MV-4-11 (cell line): Measurements from ENCODE around the gene MAML3.

Source experiments
- DNase-seq: peaks from one replicate; lab custom pipeline; 2025; lab: John Stamatoyannopoulos, UW

The MAML3 gene

DNA sequence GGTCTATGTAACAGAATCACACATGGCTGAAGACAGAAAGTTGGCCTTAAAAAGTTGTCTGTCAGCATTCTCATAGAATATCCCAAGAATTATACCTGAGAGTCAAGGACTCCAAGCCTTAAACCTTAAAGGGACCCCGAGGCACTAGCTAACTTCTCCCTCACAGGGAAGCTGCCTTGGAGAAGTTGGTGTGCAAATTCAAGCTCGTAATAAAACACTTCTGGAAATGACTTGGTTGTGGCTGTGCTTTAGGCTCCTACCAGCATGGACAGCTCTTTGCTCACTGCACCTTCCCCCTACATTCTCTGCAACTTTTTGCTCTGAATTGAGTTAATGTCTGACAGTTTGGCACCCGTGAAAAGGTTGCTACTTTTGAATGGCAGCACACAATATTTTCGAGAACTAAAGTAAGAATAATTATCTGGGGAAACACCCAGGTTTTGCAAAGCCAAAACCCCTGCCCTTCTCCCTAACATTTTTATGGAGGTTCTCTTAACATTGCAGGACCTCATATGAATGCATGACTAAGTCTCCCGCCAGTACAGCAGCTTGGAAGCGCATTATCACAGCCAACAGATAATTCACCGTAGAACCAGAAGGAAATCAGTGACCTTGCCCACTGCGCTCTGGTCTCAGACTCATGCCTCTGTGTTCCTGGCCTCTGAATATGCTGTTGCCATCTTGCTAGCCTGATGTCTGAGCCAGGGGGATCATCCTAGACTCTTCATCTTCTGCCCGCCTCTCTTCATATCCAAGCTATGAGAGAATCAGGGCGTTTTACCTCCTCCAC lies 397.4 kb downstream of the MAML3 start:
- no peak for DNase-seq

DNA sequence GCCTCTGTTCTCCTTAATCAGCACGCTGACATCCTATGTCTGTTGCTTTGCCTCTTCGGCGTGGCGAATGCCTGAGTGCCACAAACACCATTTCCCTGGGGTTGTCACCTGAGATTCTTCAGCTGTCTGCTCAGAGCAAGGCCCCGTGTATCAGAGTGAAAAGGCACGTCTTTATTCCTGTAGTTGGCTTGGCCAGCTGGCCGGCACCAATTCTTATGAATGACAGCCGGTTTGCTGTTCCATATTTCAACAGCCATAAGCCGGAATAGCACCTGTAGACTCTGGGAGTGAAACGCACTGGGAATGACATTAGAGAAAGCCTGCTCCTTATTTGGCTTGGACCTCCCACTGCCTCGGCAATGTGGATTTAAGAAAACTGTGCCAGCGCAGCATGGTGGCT lies 399.0 kb downstream of the MAML3 start:
- DNase-seq, result no peak

DNA sequence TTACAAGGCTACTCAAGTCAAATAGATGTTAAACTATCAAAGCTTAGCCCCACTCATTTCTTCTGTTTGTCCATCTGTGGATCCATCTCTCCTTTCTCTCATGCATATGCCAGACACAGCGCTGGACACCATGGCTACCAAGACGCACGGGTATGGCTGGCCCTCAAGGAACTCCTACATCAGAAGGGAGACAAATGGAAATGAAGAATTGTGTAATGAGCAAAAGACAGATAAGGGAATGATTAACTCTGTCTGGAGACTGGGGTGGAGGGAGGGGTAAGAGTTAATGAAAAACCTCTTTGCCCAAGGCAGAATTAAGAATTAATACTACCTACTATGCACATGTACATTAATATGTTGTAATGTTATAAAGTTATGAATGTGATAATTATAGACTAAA lies 400.3 kb downstream of the MAML3 start:
- DNase-seq, result no peak

DNA sequence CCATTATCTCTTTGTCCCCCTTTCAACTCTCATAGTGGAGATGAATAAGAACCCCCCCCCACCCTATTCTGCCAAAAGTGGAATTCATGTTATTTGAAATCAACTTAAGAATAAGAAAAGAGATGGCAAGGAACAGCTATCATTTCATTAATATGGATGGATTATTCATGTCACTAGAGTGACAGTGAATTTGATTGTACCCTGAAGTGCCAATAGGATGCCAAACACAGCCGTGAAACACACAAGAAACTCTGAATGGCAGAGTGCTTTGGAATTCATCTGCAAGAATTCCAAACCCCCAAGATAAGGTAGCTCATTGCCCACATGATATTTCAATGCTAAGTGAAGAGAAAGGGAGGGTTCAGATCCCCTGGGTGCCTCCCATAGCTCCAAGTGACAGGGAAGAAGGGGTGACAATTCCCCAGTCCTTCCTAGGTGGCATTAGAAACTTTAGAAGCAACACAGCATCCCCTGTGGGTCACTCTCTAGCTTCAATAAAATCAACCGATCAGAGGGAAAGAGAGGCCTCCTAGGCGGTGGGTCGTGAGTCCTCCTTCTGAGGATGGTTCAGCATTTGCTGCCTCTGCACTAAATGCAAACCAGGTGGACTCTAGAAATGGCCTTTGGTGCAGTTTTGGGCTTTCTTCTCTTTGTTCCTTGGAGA lies 404.0 kb downstream of the MAML3 start:
- DNase-seq, result no peak

DNA sequence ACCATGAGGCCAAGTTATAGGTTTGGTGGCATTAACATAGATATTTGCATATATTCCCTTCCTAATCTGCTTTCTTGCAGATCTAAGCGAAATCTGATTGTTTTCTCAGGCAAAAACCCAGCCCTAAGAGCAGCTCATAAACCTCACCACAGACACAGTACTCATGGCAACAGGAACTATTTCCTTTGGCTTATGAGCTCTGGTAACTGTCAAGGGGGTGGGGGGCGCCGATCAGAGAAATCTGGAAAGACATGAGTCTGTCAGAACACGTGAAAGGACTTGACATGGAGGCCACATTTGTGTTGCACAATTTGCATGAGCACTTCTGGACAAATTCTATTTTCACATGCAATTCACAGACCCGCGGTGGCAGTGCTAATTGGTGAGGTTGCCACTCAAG lies 404.6 kb downstream of the MAML3 start:
- peak; percentile 16 for DNase-seq

DNA sequence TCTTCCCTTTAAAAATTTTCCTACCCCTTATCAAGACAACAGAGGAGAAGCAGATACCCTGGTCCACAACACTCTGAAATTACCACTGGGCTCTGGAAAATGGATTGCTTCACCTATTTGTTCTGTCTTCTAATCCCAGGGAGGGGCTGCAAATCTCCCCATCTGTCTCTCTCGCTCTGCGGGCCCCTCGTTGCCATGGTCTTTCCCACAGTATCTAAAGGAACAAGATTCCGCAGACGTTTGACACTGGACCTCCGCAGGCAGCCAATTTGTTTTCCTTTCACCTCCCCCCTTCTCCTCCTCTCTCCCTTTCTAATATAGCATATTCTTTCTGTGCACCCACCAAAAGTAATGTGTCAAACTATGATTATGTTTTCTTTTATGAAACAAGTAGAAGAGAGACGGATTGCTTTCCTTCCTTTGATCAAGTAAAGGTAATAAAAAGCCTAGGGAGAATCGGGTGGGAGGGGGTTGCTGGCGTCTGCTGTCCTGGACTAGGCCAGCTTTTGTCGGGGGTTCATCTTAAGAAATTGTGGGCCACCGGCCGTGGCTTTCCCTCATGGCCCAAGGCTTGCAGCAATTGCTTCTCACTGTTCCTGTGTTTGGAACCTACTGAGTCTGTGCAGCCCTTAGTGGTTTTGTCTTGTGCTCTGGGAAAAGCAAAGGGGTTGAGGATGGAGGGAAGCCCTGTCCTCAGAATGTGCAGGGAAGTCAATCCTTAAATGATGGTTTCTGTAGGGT lies 407.4 kb downstream of the MAML3 start:
- DNase-seq, result no peak

DNA sequence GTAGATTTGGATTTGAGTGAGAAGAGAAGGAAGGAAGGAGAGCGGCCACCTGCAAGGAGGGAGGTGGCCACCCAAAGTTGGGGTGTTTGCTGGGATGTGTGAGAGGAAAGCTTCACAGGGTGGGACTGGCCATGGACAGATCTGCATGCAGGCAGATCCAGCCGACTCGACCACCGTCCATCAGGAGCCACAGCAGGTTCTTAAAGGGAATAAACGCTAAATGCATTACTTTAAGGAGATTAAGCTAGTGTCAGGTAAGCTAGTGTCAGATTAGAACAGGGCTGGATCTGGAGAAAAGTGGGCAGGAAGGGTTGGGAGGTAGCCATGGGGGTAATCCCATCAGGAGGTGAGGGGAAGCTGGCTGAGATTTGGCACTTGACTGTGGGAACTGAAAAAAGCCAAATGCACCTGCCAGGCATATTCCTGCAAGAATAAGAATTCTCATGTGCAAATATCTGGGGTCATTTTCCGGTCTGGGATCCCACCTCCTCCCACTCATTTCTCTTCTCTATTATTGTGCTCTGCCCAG lies 408.8 kb downstream of the MAML3 start:
- no peak for DNase-seq

DNA sequence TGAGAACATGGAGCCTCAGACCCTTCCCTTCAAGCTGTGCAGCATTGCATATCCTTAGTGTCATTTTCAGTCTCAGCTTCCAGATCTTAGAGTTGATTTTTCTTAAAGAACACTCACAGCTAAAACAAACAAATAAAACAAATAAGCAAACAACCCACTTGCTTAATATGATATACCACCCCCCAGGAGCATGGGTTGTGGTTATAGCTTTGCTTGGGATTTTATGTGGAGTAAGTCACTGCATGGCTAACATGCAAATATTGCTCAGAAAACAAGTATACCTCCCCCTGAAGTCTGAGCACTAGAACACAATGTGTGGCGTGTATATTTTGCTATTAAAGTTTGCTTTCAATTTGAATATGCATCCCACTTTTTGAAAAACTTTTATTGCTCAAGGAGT lies 409.8 kb downstream of the MAML3 start:
- no peak for DNase-seq

DNA sequence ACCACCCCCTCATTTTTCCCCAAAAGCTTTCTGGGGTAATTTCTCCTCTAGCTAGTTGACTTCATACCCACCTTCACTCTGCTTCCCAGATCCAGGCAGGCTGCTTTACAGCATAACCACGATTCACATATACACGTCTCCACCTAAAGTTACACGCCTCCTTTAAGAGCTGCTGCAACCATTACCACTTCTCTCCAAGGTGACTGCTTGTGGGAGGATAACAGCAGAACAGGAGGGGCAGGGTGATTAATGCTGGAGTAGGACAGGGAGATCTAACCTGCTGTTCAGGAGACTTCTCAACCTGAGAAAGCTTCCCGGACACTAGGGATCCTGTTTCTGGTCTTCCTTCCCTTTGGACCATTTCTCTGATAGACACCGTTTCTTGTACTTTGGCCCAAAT lies 411.0 kb downstream of the MAML3 start:
- no peak for DNase-seq

DNA sequence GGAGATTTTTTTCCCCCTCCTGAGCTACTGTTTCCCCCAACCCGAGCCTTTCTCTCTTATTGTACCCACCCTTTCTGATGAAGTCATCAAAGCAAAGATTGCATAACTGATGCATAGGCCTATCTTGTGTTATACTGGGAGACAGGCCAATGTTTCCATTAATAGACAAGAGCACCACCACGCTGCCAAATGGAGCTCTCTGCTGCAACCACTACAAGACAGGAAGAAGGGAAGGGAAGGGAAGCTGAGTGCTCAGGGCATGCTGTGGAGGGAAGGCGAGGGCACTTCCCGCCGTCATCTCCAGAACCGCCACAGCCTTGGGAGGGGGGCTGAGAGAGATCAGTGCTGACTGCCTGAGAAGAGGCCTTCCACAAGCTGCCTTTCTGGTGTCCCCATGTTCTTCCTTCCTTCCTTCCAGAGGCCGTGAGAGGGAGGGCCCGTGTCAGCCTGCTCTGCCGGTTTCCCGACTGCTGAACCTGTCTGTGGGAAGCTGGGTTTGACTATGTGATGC lies 413.4 kb downstream of the MAML3 start:
- peak; percentile 91 for DNase-seq

DNA sequence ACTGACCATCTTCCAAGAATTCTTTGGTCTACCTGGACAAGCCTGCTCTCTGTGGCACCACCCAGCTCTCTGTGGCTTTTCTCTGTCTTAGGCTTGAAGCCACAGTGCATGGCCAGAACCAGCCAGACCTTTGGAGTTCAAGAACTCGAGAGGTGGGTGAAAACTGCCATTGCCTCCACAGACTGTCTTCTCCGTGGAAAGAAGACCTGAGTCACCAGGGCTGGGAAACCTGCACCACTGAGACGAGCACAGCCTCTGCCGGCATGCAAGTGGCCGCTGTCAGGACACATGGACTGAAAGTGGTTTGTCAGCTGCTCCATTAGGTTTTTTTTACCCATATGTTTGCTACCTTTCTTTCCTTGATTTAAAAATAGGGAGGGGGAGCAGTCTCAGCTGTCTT lies 413.9 kb downstream of the MAML3 start:
- no peak for DNase-seq

DNA sequence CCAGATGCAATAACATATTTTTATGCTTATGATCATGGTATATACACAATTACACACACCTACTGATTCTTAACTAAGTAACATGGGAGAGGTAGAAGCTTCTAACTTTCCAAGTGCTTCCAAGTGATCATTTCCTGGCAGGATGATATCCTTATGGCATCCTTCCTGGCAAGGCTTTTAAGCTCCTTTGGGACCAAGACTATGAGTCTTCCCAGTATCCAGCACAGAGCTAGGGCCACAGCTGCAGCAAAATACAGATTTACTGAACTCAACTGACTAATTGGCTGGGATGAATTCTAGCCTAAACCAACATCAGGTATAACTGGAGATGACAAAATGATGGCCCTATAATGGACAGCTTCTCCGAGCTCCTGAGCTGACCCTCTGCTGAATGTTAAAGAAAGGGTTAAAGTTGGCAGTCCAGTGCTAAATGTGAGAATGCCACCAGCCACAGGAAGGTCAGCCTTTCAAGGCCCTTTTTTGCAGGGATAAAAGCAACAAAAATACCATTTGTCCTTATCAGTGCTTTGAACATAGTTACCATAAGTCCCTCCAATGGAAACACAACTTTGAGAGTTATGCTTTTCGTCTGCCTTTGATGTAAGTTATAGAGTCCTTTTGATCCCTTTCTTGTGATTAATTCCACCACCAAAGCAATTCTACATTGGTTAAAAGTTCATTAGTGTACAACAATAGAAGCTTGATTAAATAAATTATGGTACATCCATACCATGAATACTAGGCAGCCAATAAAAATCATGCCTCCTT lies 415.0 kb downstream of the MAML3 start:
- DNase-seq, result no peak

DNA sequence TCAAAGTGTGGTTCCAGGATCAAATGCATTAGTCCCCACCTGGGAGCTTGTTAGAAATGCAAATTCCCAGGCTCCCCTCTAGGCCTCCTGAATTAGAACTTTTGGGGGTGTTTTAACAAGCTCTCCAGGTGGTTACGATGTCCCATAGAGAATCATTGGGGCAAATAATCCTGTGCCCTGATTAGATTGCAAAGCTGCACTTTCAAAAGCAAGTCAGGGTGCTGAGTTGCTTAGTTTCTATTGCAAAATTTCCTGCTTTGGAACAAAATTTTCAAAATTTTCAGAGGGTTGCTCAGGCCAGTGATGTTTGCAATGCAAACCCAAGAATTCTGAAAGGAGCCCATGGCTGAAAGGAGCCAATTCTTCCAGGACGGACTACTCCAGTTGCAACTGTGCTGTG lies 417.3 kb downstream of the MAML3 start:
- DNase-seq, result no peak

DNA sequence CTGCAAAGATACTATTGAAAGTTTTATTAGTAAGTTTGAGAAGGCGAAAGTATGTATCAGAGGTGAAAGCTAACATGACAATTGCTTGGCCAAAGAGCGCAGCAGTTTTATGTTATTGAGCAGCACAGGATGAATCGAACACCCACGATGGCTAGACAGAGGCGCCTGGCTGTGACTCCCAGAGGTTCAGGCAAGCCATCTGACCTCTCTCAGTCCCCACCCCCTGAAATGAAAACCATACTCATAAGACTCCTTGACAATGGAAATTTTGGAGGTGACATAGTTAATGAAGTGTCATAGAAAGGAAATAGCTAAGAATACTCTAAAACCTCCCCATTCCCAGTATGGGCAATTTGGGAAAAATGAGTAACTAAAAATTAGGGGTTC lies 417.7 kb downstream of the MAML3 start:
- DNase-seq, result no peak

DNA sequence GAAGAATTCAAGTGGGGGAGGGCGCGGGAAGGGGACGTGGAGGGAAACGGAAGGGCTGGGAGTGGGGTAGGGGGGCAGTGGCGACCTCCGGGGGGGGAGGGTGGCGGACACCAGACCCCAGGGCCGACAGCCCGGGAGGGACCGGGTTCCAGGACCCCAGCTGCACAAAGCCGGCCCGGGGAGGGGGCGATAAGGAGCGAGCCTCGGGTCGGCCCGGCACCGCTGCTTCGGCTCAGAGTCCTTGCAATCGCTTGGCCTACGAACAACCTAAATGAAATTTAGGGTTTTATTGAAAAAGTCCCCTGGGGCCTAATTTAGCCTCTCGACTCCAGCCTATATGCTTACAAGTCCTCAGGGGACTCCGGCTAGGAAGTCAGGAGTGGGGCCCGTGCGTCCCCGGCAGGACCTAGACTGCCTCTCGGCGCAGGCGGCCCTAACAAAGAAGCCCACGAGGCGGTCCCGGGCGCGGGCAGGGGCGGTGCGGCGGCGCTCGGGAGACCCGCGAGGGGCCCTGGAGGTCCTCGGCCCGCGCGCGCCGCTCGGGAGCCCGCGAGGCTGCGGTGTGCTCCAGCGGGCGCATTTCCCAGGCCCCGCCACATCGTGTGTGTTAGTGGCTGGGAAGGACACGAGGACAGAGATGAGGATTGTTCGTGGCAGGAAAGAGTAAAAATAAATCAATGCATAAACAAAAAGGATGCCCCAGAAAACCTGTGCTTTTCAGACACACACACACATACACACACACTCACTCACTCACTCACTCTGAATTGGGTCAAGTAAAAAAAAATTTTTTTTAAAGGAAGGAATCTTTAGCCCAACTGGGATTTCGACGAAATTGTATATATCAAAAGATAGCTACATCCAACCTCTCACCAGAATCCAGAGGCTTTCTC lies 418.4 kb downstream of the MAML3 start:
- no peak for DNase-seq

DNA sequence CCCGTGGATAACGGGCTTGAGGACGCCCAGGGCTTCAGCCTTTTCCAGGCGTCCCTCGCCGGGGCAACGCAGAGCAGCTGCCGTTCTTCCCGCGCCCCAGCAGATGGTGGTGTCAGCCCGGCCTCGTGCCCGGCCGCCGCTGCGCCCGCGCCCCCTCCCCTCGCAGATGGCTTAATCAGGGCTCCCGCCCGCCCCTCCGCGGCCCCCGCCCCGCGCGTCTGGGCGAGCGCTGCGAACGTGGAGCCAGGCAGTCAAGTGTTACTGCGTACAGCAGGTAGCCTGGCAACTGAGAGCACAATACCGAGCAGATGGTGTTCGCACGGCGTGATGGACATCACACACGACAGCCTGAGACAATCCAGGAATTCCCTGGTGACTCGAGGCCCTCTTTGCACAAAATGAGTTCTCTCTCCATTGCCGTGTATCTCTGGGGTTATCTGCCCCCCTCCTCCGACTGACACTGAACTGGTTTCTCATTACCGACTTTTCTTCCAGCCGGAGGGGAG lies 419.1 kb downstream of the MAML3 start:
- DNase-seq, result peak; percentile 39

DNA sequence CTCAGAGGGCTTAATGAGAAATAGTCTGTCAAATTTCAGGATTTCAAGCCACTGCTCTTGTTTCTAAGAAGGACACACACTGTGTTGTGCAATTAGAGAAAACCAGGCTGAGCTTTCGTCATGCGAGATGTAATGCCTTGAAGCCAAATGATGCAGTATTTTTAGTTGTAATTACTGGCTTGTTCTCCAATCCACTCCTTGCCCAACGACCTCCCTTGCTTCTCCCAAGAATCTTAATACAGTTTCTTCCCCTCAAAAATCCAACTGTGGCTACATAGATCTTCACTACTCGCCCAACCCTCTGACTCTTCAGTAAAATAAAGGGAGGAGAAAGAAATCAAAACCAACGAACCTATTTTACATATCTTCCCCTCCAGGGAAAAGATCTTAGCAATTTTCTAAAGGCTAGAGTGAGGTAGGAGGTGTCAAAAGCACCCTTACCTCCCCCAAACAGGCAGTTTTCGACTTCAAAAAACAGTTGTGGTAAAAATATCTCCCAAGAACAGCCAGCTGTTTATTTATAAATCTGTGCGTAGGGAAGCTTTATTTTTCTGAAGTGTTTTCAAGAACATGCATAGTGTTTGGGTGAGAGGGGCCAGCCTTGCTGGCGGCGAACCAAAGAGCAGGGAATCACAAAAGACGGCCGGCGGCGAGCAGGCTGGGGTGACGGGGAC lies 419.6 kb downstream of the MAML3 start:
- DNase-seq, result peak; percentile 78

DNA sequence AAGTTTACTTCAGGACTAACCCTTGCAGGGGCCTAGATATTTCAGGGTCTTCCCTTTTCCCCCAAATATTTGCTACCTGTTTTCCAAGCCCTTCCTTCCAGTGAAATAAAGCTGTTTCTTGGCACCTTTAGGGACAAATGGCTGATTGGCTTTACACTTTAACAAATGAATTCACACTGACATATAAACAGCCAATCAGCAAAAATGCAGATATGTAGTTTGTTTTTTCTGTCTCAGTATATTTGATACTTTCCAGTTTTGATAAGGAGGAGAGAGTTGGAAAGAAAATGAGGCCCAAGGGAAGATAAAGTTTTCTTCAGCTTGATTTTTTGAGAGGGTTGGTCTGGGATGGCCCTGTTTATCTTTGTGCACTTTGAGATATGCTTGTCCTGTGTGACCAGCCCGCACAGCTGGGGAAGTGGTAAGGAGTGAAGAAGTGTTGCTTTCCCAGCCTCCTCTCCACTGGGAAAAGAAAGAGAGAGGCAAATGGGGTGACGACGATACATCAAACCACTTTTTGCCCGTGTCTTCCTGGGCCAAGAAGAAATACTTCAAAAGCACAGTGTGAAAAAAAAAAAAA lies 420.9 kb downstream of the MAML3 start:
- DNase-seq, result no peak

DNA sequence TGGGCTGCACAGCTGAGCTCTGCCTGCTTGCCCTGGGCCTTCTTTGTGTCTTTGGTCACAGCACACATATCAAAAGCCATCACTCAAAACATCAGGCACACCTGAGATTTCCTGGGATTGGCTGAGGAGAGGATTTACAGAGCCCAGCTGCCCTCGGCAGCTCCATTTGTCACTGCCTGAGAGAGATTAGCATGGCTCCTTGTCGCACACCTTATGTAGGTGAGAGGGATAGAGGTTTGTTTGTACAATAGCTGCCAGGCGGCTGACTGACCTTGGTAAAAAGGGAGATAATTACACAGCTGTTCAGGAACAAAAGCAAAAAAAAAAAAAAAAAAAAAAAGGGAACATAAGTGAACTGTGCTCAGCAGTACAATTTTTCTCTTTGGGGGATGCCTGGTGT lies 425.1 kb downstream of the MAML3 start:
- DNase-seq, result no peak

DNA sequence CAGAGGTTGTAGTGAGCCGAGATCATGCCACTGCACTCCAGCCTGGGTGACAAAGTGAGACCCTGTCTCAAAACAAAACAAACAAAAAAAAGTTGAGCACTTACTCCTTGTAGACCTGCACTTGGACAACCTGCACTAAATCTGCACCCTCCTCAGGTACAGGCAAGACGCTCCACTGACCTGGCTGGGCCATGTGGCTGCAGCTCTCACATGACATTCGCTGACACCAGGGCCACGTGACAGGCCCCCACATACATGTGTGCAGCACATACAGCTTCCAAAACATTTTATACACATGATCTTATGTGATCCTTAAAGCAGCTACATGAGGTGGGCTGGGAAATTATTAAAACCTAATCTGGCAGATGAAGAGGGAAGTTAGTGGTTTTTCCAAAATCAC lies 425.8 kb downstream of the MAML3 start:
- no peak for DNase-seq
